HG03460 (cell line): ENCODE results near the gene EBF3.
"Not testable (repeated sequence)": the region's sequence is repeated elsewhere in the genome, so short reads cannot be mapped to it uniquely, and the experiment has no call there.

Source experiments
- ATAC-seq: cut with Tn5 transposase; IDR thresholded peaks from one replicate; pipeline ENCODE4 v1.9.1; 2021; ENCODE audit not compliant: unreplicated experiment

Gene EBF3

DNA sequence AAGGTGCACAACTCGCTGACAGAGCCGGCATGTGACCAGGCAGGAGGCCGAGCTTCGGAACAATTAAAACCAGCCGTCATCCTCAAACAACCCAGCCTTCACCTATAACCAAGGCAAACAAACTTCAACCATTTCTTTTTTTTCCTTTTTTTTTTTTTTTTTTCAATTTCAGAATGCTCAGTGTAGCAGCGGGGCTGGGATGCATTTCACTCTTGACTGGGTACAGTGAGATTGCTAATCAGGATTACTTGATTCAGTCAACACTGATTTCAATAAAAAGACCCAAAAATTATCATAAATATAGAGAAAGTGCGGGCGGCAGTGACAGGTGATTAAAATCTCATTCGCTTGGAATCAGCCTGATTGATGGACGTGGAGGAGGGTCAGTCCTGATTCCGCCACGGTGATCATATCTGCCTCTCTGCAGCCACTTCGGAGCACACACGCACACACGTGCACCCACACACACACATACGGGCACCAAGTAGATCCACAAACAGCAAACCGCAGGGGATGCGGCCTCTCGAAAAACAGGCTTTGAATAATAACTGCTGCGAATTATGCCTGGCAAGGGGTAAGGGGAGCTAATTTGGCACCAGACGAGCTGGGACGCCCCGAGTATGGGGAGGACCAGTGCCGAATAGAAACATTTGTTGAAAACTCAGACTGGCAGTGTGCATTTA, 31.2 kb downstream of the EBF3 start:
- no peak for ATAC-seq

DNA sequence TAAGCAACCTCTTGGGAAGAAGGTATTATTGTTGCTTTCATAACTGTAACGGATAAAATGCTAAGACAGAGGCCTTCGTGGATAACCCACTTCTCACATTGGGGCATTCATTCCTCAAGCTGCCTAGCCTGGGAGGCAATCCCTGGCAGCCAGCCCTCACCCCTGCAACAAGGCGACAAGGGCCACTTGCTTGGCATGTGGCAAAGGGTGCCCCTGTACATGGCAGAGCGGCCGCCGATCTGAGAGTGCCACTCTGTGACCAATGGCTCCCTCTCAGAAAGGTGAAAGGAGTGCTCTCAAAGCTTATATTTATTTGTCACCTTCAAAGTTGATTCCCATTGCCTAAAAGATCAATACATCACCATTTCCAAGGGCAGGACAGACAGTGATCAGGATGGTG, 31.9 kb downstream of the EBF3 start:
- ATAC-seq = no peak

DNA sequence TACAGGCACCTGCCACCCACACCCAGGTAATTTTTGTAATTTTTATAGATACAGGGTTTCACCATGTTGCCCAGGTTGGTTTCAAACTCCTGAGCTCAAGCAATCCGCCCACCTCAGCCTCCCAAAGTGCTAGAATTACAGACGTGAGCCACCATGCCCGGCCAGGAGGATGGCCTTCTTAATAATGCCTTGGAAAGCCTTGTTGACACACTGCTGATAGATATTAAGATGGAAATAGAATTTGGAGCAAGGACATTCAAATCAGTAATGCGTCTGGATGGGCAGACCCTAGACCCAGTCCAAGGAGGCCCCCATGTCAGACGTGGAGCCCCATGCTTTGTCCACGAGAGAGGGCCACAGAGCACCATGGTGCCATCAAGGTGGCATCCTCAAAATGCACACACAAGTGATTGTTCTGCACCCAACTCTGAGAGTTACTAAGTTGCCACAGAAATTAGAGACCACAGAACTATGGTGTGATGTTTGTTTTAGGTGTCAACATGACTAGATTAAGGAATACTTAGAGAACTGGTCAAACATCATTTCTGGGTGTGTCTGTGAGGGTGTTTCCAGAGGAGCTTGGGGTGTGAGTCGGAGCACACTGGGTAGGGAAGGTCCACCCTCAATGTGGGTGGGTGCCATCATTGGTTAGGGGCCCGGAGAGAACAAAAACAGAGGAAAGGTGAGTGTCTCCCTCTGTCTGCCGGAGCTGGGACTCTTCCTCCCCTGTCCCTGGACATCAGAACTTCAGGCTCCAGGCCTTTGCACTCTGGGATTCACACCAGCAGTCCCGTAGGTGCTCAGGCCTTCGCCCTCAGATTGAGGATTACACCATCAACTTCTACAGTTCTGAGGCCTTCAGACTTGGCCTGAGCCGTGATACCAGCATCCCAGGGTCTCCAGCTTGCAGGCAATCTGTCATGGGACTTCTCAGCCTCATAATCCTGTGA, 34.5 kb downstream of the EBF3 start:
- ATAC-seq = no peak

DNA sequence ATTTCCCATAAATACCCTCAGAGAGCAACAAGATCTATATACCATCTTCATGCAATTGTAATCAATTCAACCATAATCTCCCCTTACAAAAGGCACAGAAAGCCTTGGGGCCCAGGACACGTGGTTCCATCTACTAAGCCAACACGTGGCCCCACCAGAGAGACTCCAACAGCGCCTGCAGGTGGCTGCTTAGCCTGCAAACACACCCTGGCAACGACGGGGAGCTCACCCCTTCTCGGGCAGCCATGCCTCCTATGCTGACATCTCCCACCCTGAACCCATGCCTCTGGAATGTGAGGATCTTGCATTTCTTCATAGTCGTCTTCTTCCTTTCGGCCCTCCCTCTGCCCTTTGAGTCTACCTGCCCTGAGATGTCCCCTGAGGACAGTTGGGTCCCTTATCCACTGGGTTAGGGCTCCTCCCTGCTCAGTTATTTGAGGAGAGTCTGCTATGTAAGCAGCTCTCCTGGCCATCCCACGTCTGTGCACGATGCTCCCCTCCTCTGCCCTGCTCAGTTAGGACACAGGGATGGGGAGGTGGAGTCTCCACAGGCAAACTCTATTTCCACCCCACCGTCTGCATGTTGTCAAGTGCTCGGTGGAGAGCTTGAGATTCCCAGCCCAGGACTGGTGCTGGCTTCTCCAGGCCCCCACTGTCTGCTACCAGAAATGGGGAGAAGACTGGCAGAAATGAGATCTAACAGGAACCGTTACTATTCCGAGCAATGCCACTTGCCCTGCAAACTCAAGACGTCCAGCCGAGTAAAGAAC, 36.5 kb downstream of the EBF3 start:
- ATAC-seq = no peak

DNA sequence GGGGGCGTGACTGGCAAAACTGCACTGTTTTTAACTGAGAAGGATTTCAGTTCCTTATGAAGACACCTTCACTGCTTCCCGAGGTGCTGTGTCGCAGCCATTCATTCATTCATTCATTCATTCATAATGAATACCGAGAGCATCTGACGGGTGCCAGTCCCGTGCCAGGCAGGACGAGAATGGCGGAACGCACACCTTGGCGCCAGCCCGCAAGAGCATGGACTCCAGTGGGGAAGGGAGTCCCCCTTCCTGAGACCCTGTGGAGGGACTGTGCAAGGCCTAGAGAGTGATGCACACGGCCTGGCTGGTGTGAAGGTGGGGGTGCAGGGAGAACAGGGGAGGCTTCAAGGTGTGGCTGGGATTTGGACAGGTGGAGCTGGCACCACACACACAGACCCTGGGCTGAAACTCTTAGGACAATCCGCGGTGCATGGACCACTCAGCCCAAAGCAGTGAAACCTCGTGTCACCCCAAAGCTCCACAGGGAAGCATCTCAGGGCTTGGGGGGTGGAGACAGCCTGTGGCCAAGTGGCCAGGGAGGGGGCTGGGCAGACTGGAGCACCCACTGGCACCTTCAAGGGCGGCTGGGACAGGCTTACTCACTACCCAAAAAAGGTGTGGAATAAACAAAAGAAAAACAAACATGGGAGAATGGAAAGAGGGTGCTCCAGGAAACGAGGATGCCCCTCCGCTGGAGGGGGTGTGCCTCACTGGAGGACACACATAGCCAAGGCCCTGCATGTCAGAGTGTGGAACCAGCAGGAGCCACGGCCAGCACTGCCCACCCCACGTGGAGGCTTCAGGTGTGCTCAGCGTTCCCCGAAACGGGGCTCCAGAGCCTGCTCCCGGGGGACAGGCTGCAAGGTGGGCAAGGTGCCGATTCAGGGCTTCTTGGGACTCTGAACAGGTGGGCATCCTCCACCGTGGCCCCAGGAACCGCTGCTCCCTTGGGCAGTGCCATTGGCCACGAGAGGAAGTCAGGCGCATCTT, 37.7 kb downstream of the EBF3 start:
- ATAC-seq = no peak

DNA sequence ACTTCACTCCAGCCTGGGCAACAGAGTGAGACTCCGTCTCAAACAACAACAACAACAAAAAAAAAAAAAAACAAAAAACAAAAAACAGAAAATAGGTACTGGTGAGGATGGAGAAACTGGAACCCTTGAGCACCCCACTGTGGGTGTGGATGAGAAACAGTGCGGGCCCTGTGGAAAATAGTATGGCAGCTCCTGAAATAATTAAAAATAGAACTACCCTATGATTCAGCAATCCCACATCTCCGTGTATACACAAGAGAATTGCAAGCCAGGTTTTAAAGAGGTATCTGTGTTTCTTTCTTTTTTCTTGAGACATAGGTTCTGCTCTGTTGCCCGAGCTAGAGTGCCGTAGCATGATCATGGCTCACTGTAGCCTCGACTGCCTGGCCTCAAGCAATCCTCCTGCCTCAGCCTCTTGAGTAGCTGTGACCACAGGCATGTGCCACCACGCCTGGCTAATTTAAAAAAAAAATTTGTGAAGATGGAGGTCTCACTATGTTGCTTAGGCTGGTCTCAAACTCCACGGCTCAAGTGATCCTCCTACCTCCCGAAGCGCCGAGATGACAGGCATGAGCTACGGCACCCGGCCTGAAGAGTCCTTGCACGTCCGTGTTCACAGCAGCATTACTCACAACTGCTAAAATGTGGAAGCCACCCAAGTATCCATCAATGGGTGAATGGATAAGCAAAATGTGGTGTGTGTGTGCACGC, 39.5 kb downstream of the EBF3 start:
- ATAC-seq = no peak

DNA sequence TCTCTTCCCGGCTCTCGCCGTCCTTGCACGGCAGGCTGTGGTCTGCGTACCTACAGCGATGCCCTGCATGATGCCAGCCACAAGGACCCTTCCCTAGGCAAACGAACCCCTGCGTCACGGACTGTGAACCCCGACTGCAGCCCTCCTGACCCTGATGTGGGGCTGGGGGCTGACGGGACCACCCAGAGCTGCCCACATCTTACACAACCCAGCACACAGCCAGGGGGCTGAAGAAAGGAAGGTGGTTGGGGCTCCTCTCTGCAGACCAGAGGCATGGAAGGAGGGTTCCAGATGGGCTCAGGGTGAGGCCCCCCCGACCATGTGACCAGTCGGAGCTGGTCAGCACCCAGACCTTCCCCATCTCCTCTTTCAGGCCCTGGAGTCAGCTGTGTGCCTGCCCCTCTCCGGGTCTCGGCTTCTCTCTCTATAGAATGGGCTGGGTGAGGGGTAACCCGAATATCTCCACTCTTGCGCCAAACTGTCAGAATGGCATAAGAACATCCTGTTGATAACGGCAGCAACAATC, 41.4 kb downstream of the EBF3 start:
- ATAC-seq = no peak

DNA sequence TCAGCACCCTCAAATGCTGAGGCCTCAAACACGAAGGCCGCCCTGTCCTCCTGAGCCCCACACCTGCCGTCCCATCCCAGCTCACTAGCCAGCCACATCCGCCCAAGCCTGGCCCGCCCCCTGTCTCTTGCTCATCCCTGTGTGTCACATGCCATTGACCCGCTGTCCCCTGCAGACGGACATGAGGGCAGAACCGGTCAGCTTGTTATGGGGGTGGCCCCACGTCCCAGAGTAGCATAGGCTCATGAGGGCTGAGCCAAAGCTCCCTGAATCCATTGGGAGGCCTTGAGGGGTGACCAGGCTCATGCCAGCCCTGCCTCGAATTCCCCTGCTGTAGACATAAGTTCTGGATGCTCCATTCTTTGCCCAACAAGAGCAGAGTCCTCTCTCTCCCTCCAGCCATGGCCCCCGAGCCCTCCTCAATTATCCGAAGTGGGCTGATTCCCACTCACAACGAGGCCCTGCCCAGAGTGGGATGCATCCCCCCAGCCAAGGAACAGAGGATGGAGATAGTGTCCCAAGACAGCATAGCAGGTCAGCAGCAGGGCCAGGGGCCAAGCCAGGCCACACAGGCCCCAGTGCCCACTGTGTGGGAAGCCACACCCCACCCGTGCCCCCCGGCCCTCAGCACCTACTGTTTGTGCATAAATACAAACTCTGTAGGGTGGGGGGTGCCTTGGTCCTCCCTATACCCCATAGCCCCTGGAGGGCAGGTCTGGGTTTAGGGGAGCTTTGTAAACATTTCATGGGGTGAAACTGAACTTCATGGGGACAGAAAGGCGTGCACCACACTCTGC, 42.1 kb downstream of the EBF3 start:
- ATAC-seq = no peak

DNA sequence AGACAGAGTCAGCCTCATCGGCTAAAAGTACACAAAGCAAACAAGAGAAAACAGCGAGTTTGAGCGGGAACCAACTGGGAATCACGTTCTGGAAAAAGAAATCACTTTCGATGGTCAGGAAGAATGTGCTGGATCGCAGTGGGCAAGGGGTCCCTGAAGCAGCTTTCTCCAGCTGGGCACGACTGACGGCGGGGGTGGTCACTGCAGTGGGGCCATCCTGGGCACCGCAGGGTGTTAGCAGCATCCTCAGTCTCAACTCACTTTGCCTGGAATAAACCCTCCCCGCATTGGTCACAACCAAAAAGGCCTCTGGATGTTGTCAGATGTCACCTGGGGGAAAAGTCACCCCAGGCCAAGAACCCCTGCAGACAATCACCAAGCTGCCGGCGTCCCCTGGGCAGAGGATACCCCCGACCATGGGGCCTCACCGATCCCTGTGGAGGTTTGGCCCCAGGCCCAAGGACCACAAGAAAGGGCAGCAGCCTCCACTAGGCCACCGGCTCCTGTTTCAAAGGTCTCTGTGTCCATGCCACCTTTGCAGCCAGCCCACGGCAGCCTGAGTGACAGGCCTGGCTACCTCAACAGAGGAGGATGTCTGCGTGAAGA, 42.9 kb downstream of the EBF3 start:
- no peak for ATAC-seq

DNA sequence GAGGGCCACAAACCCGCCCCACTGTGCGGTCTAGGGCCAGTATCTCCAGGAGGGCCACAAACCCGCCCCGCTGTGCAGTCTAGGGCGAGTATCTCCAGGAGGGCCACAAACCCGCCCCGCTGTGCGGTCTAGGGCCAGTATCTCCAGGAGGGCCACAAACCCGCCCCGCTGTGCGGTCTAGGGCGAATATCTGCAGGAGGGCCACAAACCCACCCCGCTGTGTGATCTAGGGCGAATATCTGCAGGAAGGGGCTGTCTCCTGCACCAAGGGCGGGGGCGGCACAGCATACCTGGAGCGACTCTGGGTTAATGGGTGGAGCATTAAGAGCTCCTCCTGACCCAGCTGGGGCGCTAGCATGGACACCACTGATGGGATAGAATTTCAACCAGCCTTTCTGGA, 43.9 kb downstream of the EBF3 start:
- ATAC-seq = not testable (repeated sequence)

DNA sequence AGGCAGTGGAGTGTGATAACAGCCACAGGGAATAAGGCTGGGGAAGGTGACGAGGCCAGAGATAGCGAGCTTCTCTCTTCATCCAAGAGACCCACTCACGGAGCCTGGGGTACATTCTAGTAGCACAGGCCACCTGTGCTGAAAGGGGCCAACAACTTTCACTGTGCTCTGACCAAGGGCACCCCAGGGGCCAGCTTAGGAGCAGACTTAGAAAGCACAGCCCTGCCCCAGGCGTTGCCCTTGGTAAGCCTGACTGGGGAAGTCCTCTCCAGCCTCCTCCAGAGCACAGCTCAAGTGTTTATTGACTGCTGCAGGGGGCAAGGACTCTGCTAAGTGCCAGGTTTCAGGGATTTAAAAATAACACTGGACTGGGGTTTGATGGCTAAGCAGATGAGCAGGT, 44.7 kb downstream of the EBF3 start:
- ATAC-seq = no peak

DNA sequence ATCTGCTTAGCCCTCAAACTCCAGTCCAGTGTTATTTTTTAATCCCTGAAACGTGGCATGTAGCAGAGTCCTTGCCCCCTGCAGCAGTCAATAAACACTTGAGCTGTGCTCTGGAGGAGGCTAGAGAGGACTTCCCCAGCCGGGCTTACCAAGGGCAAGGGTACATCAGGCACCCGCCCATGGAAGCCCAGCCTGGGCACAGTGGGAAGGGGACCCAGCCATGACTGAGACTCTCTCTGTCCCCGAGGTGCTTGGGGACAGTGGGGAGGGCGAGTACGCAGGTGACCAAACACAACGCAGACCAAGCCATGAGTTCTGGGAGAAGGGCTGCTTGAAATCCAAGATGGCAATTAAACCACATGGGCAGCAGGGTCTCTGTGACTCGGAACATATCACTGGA, 45.2 kb downstream of the EBF3 start:
- no peak for ATAC-seq

DNA sequence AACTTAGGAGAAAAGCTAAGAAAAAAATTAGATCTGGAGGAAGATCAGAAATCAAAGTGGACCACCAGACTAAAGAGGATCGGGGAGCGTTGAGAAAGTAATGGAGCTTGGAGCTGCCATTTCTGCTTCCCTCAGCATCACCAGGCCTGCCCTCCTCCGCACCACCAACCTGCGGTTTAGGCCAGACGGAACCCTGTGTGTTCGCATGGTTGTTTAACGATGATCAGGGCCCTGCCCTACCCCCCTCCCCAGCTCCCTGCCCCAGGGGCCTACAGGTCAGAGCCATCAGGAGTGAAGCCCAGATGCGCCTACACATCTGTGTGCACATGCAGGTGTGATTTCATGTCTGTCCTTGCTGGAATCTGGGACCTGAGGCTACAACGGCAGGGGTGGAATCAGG, 45.7 kb downstream of the EBF3 start:
- ATAC-seq = no peak

DNA sequence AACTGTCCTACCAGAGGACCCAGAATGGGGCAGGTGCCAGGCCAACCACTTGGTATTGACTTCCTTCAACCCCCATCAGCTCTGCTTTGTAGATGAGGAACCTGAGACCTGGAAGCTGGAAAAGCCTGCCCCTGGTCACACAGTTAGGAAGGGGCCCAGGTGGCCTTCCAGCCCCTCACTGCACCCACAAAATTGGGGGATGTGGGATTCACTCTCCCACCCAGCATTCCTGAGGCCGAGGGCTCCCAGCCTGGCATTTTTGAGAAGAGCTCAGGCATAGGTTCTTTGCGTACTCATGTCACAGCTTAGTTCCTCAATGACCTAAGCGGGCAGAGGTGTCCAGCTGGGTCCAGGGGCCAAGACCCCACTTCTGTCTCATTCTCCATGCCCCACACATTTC, 46.1 kb downstream of the EBF3 start:
- no peak for ATAC-seq

DNA sequence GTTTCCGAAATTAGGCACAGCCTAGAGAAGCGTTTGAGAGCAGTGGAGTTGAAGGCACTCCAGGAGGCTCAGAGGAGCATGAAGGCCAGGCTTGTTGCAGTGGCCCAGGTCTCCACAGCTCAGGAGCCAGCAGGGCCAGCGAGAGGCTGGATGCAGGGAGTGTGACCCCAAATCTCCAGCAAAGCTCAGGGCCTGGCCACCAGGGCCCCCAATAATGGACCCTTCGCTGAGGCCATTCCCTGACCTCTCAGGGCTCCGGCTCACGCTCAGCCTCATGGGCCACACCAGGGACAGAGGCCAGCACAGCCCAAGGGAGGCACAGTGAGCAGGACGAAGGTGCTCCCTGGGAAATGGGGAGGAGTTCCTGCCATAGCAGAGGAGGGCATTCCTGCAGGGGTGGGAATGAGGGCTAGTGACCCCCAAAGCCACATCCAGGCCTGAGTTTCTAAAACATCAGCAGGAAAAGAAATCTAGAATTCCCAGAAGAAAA, 47.5 kb downstream of the EBF3 start:
- ATAC-seq = no peak

DNA sequence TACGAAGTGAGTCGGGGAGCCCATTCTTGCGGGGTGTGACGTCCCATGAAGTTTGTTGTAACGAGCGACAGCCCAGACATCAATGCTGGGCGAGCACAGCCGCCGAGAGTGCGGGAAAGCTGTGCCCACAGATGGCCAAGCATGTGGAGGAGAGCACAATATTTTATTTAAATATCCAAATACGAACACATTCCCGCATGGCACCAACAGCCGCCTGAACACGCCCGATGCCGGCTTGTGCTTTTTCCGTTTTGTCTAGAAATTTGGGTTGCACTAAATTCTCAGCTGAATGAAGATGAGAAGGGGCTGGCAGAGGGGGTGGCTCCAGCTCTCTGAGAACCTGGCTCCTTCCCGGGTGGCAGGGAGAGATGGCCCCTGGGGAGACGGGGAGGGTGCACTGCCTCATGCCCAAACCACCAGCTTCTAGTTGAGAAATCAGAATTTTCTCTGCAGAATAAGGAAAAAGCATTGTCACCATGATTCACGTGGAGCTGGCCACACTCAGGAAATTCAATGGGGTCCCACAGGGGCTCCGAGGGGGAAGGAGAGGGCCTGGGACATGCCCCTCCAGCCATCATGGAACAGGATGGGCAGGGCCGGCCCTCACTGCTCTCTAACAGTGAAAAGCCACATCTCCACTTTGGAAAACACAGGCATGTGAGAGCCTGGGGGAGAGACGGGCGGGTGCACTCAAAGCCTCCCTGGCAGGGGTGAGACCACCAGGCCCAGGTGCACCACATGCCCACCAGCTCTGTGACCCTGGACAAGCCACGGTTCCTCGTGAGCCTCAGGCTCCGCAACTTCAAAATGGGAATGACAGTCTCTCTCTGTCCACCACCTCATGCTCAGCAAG, 48.3 kb downstream of the EBF3 start:
- no peak for ATAC-seq

DNA sequence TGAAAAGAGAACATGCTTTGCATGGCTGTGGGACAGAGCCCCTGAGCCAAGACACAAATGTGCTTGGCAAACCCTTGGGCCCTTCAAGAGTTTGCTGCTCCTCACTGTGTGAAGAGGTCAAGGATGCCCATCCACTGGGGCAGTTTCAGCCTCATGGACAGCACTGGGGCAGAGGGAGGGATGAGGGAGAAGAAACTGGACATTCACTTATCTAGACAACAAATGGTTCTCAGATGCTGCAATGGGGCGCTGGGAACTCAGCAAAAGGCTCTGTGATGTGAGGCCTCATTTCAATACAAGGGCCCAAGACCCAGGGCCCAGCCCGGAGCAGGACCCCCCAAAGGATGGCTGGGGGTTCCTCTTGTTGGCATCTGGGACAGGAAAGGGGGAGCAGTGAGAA, 49.1 kb downstream of the EBF3 start:
- ATAC-seq = no peak
